GM18499 (cell line): ENCODE data around the gene RASAL2.
"Not testable (repeated sequence)": the region's sequence is repeated elsewhere in the genome, so short reads cannot be mapped to it uniquely, and the experiment has no call there.

Source experiments
- ATAC-seq: cut with Tn5 transposase; IDR thresholded peaks from one replicate; pipeline ENCODE4 v1.9.1; 2021; ENCODE audit warnings: moderate number of reproducible peaks; ENCODE audit not compliant: insufficient read depth, unreplicated experiment

RASAL2 gene

DNA sequence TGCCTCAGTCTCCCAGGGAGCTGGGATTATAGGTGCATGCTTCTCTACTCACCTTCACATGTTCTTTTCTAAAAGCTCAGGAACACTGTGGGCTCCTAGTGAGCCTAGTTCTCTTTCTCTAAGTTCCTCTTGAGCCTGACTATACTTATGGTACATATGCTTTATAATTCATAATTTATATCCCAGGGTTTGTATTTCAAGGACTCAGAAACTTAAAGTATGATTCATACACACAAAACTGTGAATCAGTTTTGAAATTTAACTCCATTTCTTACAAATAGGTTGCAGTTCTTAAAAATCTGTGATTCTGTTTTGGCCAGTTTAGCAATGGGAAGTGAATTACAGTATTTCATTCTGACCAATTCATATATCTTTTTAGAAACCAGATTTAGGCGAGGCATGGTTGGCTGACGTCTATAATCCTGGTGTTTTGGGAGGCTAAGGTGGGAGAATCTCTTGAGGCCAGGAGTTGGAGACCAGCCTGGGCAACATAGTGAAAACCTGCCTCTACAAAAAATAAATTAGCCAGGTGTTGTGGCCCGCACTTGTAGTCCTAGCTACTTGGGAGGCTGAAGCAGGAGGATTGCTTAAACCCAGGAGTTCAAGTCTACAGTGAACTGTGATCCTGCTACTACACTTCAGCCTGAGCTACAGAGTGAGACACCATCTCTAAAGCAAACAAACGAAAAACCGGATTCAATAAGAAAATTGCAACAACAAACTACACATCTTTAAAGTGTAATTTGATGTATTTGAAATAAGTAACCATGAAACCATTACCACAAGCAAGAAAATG is 15.6 kb downstream of the RASAL2 start:
- no peak for ATAC-seq

DNA sequence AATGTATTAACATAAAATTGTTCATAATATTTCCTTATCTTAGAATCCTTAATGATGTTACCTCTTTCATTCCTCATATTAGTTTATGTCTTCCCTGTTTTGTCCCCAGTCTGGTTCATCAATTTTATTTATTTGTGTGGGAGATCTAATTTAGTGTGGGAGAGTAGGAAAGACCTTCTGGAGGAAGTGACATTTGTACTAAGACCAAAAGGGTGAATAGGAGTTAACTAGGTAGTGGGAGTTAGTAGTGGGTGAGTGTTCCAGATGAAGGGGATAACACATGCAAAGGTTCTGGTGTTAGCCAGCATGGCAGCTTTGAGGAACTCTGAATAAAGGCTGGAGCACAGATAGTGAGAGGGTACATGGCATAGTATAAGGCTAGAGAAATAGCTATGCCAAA is 21.4 kb downstream of the RASAL2 start:
- ATAC-seq, result no peak

DNA sequence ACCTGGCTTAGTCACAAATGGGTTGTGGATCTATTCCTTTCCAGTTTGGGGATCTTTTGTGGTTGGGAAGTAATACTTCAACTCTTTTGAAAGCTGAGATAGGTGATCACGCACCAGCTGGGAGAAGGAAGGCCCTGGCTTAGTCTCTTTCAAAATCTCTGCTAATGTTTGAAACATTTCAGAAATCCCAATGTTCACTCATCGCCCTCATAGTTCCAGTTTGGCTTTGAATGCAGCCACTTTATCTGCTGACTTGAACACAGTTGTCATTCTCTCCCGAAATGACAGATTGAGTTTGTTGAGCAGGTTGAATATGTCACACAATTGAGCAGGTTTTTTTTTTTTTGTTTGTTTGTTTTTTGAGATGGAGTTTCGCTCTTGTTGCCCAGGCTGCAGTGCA is 24.6 kb downstream of the RASAL2 start:
- no peak for ATAC-seq

- ATAC-seq, result no peak
These were observed 25.7 kb downstream of the RASAL2 start for GRCh38 chr1:178119628-178120027.

GRCh38 chr1:178120088-178120487 is 26.2 kb downstream of the RASAL2 start:
- no peak for ATAC-seq

DNA sequence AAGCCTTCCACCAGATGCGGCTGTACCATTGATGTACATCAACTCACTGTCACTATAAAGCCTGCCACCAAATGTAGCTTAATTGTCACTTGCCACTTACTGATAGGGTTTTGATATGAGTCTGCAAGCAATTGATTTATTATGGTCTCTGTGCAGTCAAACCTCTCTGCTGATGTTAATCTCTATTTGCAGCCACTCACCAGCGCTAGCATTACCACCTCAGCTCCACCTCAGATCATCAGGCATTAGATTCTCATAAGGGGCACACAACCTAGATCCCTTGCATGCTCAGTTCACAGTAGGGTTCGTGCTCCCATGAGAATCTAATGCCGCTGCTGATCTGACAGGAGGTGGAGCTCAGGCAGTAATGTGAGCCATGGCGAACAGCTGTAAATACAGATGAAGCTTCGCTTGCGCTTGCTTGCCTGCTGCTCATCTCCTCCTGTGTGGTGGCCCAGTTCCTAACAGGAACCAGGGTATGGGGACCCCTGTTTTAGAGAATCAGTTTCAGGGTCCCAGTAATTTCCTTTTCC is 26.7 kb downstream of the RASAL2 start:
- not testable (repeated sequence) for ATAC-seq

DNA sequence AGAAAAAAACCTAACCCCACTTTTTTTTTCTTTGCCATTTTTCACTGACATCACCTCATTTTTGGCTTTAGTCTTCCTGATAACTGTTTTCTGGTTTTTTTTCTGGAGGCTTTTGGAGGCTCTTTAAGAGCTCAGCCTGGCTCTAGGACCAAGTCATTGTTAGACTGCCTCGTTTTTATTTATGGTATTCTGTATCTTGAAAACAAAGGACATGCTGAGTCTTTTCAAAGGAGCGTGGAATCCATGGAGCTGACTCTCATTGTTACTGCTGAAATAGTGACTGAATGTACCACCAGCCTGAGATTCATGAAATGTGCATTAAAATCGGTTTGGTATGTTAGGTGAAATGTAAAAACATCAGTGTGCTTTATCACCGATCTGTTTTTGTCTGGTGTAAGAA is 28.0 kb downstream of the RASAL2 start:
- ATAC-seq, result no peak

GRCh38 chr1:178122283-178122682 is 28.4 kb downstream of the RASAL2 start:
- ATAC-seq, result peak; percentile 70

GRCh38 chr1:178124115-178124514 is 30.2 kb downstream of the RASAL2 start:
- ATAC-seq, result no peak

- ATAC-seq, result no peak
These were observed 32.4 kb downstream of the RASAL2 start for GRCh38 chr1:178126261-178126660.

DNA sequence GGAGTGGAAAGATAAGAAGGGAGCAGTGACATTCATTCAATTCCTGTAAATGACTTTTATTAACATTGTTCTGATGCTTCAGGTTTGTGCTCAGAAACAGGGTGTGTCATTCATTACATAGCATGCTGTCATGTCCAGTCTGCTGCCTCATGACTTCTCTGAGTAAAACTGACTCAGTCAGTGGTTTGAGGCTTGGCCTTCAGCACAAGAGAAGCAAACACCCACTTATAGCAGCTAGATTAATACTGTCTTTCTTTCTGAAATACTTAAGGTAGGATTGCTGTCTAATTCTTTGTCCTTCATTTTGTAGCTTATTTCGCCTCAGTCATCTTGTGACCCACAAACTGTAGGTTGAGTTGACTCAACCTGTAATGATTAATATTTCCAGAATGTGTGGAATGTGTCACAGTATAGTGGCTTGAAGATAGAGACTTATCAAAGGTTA is 32.9 kb downstream of the RASAL2 start:
- ATAC-seq, result no peak

- no peak for ATAC-seq
These were observed 33.7 kb downstream of the RASAL2 start for GRCh38 chr1:178127482-178128191.

DNA sequence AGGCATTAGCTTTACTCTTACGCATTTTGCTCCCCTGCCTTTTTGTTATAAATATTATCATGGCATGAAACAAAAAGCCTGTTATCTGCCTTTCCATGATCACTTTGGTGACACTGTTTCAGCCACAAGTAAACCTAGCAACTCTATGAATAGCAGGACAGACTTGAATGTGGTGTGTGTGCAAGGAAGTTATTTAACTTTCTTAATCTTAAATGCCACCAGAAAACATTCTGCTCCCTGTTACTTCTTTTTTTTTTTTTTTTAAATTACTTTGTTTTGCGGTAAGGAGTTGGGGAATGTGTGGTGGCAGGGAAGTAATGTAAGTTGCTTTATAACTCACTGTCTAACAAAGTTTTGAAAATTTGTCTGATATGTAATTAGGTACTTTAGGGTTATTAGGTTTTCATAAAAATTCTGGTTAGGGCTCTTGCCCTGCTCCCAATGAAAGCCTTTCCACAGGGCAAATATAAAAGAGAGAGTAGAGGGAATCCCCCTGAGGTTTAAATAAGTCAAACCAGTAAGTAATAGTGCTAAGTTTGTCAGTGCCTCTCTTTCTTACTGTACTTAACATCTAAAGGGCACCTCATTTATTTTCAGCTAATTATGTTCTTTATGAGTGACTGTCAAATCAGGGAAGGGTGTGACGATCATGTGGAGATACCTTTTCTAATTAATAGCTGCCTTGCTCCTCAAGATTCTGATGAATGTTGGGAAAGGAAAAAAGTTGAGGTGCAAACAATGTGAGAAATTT is 39.5 kb downstream of the RASAL2 start:
- no peak for ATAC-seq

GRCh38 chr1:178134061-178134460 is 40.2 kb downstream of the RASAL2 start:
- ATAC-seq, result no peak

DNA sequence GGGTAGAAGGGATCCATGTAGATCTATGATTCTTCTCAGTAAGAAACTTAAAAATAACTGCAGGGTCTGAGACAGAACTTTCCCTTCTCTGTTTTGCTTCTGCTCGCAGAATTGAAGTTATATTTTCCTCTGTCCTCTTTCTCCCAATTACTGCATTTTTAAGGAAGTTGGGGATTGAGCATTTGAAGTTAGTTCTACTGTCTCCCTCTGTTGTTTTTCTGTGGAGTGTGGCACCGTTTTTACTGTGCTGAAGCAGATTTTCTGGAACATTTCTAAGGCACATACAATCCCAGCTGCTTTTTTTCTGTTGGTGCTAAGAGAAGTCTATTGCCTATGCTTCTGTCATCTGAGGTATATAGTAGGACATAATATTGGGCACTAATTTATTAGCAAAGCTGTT is 43.3 kb downstream of the RASAL2 start:
- ATAC-seq, result no peak

- ATAC-seq, result no peak
These were observed 48.9 kb downstream of the RASAL2 start for GRCh38 chr1:178142806-178143205.

- peak; percentile 56 for ATAC-seq
These were observed 50.1 kb downstream of the RASAL2 start for GRCh38 chr1:178143730-178144690.

DNA sequence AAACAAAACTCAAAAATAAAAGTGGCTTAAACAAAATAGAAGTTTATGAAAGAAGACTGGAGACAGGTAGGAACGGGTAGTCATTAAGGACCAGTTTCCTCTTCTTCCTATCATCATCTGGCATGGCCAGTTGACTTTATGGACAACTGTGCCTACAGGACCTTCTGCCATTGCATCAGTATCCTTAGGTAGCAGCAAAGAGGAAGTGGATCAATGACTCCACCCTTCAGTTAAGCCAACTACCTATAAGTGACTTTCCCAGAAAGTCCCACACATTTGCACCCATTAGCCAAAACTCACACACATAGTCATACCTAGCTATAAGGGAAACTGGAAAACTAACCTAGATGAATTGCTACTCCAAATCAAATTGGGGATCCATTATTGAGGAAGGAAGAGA is 51.7 kb downstream of the RASAL2 start:
- no peak for ATAC-seq

GRCh38 chr1:178146436-178146835 is 52.5 kb downstream of the RASAL2 start:
- no peak for ATAC-seq

DNA sequence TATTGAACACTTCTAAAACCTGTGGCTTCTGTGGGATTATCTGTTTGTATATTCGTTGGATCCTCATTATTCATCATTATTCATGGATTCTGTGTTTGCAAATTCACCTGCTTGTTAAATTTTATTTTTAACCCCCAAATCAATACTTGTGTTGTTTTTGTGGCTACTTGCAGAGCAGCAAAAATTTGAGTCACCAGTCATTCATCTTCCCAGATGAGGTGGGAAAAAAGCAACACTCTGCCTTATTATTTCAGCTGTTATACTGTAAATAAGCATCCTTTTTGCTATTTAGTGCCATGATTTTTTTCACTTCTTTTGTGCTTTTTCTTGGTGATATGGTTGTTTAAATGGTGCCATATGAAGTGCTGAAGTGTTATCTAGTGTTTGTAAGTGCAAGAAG is 56.7 kb downstream of the RASAL2 start:
- ATAC-seq, result no peak
